Measurements from ENCODE around the gene HYAL2.

GRCh38 chr3:50294492-50295403, 27.8 kb downstream of the HYAL2 start:
- no peak for TF ChIP-seq EP300 (IDR thresholded peaks at IDR 0.05)
- TF ChIP-seq POLR2A (IDR thresholded peaks at IDR 0.05; ENCODE audit: low read length) = no peak
- no peak for TF ChIP-seq ZFP36 (IDR thresholded peaks at IDR 0.05; ENCODE audit: borderline replicate concordance, partially characterized antibody)
- TF ChIP-seq CTCF (IDR thresholded peaks at IDR 0.05) = no peak
- no peak for TF ChIP-seq MAFK (IDR thresholded peaks at IDR 0.05; ENCODE audit: partially characterized antibody)
- no peak for TF ChIP-seq TP53 (CRISPR knock-in tag; IDR thresholded peaks at IDR 0.05)
- TF ChIP-seq HDAC2 (IDR thresholded peaks at IDR 0.05) = no peak
- no peak for TF ChIP-seq REST (IDR thresholded peaks at IDR 0.05)
- no peak for TF ChIP-seq MYC (IDR thresholded peaks at IDR 0.05; ENCODE audit: borderline replicate concordance, low read length)
- no peak for TF ChIP-seq BHLHE40 (IDR thresholded peaks at IDR 0.05; ENCODE audit: low read depth, low read length)
- TF ChIP-seq NR3C1 (IDR thresholded peaks at IDR 0.05) = no peak
- TF ChIP-seq RAD21 (conservative IDR thresholded peaks at IDR 0.05 in 1 of 2, IDR thresholded peaks at IDR 0.05 in 1 of 2) = no peak
- TF ChIP-seq MAX (IDR thresholded peaks at IDR 0.05) = no peak
- TF ChIP-seq CHD4 (IDR thresholded peaks at IDR 0.05; ENCODE audit: borderline replicate concordance) = no peak

Data from A549 (cell line).